Left ventricle myocardium superior (tissue), 1 donor: ENCODE results near the gene TMEM176A. TPM values are rescaled to one million over a fixed set of nuclear protein-coding genes. Genes with fewer than 3 reads are reported as not detected.
"Not testable (repeated sequence)": the region's sequence is repeated elsewhere in the genome, so short reads cannot be mapped to it uniquely, and the experiment has no call there.

Source experiments
- ATAC-seq: fragments of 200-7000 bp; cut with Tn5 transposase; one replicate; pipeline ENCODE4 v1.9.1; 2020; ENCODE audit warnings: mild to moderate bottlenecking, moderate library complexity
- DNase-seq: peaks from one replicate; pipeline ENCODE4 v3.0.0-alpha.2; 2020
- intact Hi-C: fragments of 100-400 bp; cut with micrococcal nuclease; formaldehyde crosslinking; loops from one replicate; pipeline ENCODE4 v1.11.0; 2022
- total RNA-seq: library from RNA; stranded (reverse); fragmentation: NEBNext Ultra II Directional; extraction: Animal tissue kit (Norgen Biotek cat#: 25700); gene quantifications from one replicate; pipeline ENCODE4 v1.2.1, GENCODE V29; 2021
- donor health status: DM: no; HTN: yes; CAD: no; lungs with severe emphysema.

TMEM176A gene
- total RNA-seq, 1 donor from 2014 or later, result 30.1 TPM

GRCh38 chr7:150806454-150806853, 5.9 kb downstream of the TMEM176A start:
- intact Hi-C loops, result no loop called here
- ATAC-seq (no peak), DNase-seq (no peak)

DNA sequence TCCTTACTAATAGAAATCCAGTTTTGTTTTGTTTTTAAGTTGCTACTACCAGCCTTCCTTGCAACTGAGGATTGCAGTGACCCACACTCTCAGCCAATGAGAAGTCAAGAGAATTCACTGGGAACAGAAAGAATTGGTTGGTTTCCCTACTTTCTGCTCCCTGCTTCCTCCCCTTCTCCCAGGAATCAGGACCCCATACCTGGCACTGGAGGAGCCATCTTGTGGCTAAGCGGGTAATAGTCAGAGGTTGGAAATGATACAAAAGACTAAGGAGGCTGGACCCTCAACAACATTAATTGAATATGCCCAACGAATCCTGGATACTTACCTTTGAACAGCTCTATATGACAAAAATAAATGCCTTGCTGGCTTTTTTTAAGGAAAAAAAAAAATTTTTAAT, 6.3 kb downstream of the TMEM176A start:
- intact Hi-C loops, result no loop called here
- ATAC-seq (no peak), DNase-seq (no peak)

- ATAC-seq, DNase-seq, intact Hi-C loops: not testable (repeated sequence)
These were observed 7.3 kb downstream of the TMEM176A start for GRCh38 chr7:150807616-150808438.

DNA sequence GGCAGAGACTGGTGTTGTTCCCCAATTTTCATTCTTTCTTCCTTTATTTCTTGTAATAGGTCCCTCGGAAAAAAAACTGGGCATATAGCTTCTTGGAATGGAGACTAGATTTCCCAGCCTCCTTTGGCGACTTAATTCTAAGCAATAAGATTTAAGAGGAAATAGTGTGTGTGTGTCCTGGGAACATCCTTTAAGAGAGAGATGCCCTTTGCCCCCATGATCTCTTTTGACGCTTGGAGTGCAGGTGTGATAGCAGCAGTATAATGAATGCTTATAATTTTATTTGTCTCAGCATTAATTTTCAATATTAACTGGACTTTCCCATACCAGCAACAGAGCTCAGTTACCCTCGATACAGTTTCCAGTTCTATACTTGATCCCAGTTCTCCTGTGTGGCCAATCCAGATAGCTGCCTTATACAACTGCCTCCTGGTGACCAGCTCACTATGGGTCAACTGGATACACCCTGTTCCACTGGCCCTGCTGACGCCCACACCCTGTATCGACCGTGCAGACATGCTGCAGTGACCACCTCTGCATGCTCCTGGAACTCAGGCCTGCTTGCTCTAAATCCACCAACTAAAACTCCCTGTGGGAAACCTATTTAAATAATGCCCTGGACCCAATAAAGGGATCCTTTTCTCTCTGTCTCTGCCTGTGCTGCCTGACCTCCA, 13.9 kb downstream of the TMEM176A start:
- intact Hi-C loops, result no loop called here
- no peak for DNase-seq
- no peak for ATAC-seq

- intact Hi-C loops, result no loop called here
- ATAC-seq (no peak), DNase-seq (no peak)
These were observed 18.4 kb downstream of the TMEM176A start for GRCh38 chr7:150818971-150819370.

GRCh38 chr7:150820148-150820547, 19.6 kb downstream of the TMEM176A start:
- DNase-seq, result no peak
- no peak for ATAC-seq
- intact Hi-C loops, result no loop called here

- intact Hi-C loops, result no loop called here
- ATAC-seq (no peak), DNase-seq (no peak)
These were observed 20.1 kb downstream of the TMEM176A start for GRCh38 chr7:150820578-150821198.

- ATAC-seq, result no peak
- intact Hi-C loops, result no loop called here
- no peak for DNase-seq
These were observed 22.5 kb downstream of the TMEM176A start for GRCh38 chr7:150823043-150823442.

- intact Hi-C loops, result no loop called here
- ATAC-seq (peak; percentile 78), DNase-seq (no peak)
These were observed 23.0 kb downstream of the TMEM176A start for GRCh38 chr7:150823484-150824126.

GRCh38 chr7:150824379-150825177, 24.0 kb downstream of the TMEM176A start:
- ATAC-seq (no peak), DNase-seq (no peak)
- intact Hi-C loops, result no loop called here

- ATAC-seq, result peak; percentile 86
- DNase-seq, result peak; percentile 77
- intact Hi-C loops, result no loop called here
These were observed 25.7 kb downstream of the TMEM176A start for GRCh38 chr7:150826061-150826849.

- ATAC-seq (no peak), DNase-seq (no peak)
- intact Hi-C loops, result no loop called here
These were observed 27.8 kb downstream of the TMEM176A start for GRCh38 chr7:150828384-150828783.

DNA sequence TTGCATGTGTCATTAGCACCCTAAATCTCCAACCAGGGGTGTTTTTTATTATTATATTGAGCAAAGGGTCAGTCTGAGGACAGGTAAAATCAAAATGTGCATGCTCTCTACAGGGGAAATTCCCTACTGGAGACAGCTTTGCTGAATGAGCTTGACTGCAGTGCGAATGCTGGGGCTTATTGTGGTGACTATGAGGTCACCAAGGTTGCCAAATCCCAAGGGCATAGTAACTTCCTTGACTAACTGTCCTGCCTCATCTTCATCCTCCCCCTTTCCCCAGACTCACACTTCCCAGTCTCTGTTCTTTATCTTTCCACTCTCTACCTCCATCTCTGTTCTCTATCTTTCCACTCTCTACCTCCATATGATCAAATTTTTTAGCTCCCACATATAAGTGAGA, 28.9 kb downstream of the TMEM176A start:
- ATAC-seq, result no peak
- intact Hi-C loops, result no loop called here
- DNase-seq, result no peak

DNA sequence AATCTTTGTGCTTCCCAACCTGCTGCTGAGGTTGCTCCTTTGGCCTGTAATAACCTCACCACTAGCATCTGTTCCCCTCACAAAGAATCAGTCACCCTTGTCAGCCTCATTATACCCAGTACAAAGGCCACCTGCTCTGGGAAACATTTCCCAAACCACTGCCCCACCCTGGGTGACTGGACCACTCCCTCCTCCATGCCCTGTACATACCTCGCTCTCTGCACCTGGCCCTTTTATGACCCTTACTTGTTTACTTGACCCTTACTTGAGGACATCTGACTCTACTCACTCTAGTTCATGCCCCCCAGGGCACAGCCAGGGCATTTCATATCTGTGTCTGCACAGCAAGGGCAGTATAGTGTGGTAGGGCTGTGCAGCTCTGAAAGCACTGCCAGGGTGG, 30.4 kb downstream of the TMEM176A start:
- DNase-seq, result no peak
- no peak for ATAC-seq
- intact Hi-C loops, result no loop called here

- DNase-seq (no peak), ATAC-seq (no peak)
- intact Hi-C loops, result no loop called here
These were observed 31.3 kb downstream of the TMEM176A start for GRCh38 chr7:150831851-150832250.

GRCh38 chr7:150835019-150835418, 34.5 kb downstream of the TMEM176A start:
- no peak for ATAC-seq
- DNase-seq, result no peak
- intact Hi-C loops, result no loop called here

DNA sequence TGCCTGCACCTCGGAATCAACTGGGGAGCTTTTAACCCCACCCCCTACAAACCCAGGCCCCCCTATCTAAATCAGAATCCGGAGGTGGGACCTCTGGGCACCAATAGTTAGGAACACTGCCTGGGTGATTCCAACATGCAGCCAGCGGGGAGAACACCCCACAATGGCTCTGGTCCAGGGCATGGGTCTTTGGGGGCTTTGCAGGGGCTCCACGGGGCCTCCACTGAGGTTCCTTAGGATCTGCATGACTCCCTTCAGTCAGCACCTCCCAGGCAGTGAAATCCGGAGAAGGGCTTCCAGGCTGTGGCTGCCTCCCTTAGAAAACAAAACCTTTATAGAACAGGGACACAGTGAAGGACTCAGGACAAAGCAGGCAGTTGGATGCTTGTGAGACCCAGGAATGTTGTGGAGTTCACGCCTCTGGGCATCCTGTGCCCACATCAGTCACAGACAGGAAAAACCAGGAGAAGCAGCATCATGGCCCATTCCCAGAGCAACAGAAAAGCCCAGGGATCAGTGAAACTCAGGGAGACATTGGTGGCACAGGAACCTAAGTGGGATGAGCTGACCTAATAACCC, 35.2 kb downstream of the TMEM176A start:
- ATAC-seq (no peak), DNase-seq (no peak)
- intact Hi-C loops, result no loop called here
